ENCODE measurements around the gene NPC1L1.

Gene NPC1L1

DNA sequence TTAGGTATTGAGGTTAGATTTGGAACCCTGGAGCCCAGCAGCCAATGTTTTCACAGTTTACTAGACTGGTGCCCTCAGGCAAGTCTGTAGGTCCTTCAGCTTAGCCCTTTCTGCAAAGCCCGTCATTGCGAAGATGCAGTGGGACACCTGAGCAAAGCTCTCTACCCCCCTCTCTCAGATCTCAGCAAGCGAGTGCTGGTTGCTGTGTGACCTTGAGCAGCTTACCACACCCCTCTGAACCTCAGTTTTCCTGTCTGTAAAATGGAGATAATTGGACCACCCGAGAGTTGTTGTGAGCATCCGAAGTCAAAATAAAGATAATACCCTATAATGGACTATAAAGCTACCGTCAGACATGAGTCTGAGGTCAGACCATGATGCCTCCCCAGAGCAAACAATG is 3.7 kb downstream of the NPC1L1 start:
- no peak for DNase-seq

DNA sequence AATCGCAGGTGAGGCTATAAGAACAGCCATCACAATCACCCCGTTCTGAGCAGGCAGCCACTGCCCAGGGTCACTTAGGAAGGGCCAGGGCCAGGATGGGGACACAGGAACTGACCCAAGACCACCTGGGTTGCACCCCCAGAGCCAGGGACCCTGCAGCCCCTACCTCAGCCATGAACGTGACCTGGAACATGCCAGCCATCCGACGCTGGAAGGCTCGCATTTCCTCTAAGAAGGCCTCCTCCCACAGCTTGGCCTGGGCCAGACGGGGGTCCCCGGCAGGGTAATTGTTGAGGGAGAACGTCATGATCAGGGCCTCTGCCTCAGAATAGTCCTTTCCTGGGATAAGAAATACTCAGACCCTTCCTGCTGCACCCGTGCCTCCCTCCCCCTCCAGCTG is 5.0 kb downstream of the NPC1L1 start:
- DNase-seq: no peak

DNA sequence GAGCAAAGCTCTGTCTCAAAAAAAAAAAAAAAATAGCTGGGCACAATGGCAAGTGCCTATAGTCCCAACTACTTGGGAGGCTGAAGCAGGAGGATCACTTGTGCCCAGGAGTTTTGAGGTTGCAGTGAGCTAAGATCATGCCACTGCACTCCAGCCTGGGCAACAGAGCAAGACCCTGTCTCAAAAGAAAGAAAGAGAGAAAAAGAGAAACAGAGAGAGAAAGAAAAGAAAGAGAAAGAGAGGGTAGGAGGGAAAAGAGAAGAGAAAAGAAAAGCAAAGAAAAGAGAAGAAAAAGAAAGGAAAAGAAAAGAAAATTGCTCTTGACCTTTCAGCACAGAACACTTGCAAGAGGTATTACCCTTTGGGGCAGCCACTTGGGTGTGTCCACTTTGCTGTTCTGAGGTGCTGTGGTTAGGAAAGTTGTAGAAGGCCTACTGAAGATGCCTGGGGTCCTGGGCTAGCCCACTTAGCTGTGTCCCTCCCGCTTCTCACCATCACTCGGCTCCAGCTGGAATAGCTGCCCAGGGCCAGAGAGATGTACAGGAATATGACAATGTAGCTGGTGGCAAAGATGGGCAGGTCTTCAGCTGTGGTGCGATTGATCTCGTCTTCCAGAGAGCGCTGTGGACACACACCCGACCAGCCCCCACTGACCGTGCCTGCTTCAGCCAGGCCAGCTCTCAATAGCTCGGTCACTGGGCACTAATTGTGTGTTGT is 5.6 kb downstream of the NPC1L1 start:
- no peak for DNase-seq

GRCh38 chr7:44534501-44534900 is 6.6 kb downstream of the NPC1L1 start:
- peak in 3 of 5 experiments; percentile 10 to 55 (median 27) for DNase-seq

DNA sequence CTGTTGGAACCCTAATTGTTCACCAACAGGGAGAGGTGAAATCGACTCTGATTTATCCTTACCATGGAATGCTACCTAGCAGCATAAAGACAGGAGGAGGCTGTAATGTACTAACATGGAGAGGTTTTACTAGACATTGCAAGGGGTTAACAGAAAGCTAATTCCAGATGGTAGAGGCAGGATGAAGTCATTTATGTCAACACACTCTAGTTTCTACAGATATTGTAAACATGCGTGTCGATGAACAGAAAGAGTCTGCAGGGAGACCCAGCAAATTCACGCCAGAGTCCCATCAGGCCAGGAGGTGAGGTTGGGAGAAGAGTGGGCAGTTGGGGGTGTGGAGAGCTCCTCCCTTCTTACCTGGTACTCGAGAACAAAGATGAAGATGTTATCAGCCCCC is 7.0 kb downstream of the NPC1L1 start:
- no peak for DNase-seq

- no peak for DNase-seq
These were observed 7.7 kb downstream of the NPC1L1 start for GRCh38 chr7:44533301-44534055.

DNA sequence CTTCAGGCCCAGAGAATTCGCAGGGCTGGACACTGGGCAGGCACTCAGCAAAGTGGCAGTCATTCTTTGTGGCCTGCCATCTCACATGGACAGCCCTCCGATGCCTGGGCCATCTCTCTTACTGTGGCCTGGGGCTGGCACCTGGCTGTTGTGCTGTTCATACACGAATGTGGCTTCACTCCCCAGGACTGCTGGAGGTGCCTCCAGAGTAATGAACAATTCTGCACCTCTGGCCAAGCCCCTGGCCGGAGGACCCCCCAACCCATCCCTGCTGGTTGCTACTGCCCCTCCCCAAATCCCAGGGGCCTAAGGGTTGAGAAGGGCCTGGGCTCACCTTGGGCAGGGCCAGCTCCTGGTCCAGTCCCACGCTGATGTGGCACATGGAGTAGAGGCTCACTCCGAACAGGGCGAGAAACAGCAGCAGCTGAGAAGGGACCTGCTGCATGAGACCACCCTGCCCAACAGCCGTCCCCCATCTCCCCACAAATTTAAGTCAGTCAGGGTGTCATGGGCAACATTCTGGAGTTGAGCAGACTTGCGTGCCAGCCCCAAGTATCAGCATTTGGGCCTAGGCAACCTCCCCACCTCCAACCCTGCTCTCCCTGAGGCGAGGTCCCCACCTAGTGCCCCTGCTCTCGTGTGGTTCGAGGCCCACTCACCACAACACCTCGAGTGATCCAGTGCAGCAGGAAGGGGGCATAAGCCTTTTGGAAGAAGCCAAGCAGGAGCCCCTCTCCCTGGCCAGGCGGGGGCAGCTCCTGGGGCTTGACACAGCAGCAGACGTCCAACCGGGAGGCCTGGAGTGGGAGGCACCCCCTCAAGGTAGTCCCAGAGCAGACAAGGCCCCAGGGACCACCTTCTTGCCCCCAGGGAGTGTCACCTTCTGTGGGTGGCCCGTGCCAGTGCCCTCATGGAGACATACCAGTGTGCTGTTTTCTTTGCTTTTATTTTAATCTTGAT is 9.4 kb downstream of the NPC1L1 start:
- no peak for DNase-seq

DNA sequence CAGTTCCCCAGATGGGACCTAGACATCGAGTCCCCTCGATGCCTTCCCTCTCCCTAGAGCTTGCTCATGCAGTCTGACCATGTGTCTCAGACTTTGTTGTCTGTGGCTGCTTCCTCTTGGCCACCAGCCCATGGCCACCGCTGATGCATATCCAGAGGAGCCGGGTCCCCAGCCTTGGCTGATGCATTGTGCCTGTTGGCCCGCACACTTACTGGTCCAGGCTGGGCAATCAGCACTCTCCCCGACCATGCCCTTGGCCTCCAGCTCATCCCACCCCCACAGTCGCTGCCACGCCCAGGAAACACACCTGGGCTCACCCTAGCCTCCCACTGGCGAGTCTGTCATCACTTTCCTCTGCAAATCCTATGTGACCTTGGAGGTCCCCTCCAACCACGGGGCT is 10.1 kb downstream of the NPC1L1 start:
- no peak for DNase-seq

DNA sequence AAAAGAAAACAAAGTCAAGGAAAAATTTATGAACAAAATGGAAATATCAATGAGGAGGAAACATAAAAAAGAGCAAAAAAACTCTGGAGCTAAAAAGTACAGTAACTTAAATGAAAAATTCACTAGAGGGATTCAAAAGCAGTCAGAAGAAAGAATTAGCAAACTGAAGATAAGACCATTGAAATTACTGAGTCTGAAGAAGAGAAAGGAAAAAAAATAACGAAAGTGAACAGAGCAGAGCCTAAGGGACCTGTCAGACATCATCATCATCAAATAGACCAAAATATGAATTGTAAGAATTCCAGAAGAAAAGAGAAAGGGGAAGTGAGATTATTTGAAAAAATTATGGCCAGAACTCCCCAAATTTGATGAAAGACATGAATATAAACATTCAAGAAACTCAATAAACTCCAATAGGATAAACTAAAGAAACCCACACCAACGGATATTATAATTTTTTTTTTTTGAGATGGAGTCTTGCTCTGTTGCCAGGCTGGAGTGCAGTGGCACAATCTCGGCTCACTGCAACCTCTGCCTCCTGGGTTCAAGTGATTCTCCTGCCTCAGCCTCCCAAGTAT is 16.2 kb downstream of the NPC1L1 start:
- DNase-seq: no peak

GRCh38 chr7:44522315-44522714 is 18.8 kb downstream of the NPC1L1 start:
- no peak for DNase-seq

DNA sequence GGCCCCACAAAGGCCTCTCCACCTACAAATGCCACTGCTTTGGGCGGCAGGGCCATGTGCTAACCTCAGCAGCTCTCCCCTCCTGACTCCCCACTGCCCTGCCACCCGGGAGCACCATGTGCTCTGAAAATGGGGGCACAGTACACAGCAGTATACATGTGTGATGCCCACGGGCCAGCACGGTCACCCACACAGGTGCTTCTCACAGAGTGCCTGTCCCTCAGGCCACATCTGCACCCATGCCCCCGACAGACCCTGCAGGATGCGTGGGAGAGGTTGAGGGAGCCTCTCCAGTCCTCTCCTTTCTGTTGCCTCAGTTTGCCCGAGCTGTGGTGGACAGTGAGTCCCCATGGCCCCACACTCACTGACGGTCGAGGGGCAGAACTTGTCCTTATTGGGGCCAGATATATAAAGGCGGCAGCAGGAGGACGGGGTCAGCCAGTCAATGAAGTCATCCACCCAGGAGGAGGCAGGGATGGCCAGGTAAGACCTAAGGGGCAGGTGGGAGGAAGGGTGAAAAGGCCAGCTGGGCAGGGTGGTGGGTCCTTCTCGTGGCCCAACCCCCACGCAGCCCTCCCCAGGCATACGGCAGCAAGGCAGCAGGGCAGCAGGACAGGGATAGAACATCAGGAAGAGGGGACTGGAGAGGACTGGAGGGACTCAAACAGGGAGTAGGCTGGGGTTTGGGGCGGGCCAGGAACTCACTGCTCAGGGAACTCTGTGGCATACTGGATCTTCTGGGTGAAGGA is 19.6 kb downstream of the NPC1L1 start:
- no peak for DNase-seq

DNA sequence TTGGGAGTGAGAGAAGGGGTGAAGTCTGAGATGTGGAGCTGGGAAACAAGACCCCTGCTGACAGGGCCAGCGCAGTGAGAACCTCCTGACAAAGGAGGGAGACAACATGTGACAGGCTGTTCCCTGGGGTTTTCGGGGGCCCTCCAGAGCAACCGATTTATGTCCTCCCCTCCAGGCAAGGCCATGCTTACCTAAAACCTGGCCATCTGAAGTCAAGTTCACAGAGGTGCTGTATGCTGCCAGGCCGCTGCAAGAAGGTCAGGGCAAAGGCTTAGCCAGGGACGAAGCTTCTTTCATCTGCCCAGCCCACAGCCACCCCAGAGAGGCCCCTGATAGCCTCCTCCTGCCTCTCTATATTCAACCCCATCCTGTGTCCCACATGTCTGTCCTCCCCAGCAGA is 20.6 kb downstream of the NPC1L1 start:
- no peak for DNase-seq

- no peak for DNase-seq
These were observed 21.6 kb downstream of the NPC1L1 start for GRCh38 chr7:44519546-44519945.

GRCh38 chr7:44518761-44519160 is 22.4 kb downstream of the NPC1L1 start:
- DNase-seq: no peak

GRCh38 chr7:44517175-44517574 is 24.0 kb downstream of the NPC1L1 start:
- no peak for DNase-seq

DNA sequence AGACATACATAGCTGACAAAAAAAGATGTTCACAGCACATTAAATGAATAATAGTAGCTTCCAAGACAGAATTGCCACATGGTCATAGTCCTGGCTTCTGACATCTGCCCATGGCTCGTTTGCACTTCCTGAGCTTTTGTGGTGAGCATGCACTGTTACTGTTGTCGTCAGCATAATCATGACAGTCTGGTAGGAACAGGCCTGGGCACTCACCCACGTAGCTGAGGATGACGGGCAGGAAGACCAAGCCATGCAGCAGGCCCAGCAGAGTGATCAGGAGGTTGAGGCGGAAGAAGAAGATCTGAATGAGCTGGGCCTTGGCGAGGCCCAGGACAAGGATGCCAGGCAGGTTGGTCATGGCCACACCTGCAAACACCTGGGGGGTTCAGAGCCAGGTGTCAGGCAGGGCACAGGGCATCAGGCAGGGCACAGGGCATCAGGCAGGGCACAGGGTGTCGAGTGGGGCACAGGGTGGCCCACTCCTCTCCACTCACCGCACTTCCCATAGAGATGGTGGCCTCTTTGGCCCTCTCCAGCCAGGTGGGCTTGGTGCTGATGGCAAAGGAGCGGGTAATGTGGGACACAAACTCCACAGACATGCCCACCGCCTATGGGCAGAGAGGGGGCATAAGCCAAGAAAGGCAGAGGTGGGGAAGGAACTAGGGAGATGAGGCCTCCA is 25.4 kb downstream of the NPC1L1 start:
- no peak for DNase-seq

- no peak for DNase-seq
These were observed 28.4 kb downstream of the NPC1L1 start for GRCh38 chr7:44512736-44513135.

DNA sequence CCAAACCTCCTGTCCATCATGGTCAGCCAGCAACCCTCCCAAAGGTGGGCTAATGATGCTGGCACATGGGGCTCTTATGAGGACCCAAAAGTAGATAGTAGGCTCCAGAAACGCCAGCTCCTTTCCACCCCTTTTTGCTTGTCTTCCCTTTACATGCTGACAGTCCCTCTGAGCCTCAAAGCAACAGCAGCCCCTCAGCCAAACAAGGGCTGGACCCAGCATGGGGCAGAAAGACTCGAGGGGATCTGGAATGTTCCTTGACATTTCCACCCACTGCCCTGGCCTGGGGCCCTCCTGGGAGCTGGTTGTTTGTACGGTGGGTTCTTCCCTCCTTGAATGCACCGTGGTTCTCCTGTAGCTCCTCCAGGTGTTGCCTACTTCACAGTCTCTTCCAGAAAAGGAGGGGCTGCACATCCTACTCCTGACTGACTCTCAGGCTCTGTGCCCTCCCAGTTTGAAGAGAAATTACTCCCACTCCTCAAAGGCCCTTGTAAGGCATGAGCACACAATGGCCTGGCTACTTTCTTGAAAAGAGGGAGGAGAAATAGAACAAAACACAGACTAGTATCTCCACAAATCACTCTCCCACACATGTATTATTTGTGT is 29.2 kb downstream of the NPC1L1 start:
- DNase-seq: no peak

DNA sequence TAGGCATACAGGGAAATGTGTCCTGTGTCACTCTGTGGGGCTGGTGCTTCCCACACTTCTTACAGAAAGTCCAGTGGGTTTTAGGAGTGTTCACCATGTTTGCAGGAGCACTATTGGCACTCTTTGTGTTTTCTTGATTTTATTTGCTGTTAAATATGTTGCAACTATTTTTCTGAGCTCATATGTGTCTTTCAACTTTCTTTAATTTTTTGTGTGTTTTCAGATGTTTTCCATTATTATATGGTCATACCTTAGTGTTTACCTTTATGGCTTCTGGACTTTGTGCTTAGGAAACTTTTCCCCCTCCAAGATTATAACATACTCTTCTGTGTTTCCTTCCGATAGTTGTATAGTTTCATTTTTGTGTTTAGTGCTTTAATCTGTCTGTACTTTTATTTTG is 29.9 kb downstream of the NPC1L1 start:
- DNase-seq: no peak

GRCh38 chr7:44508328-44509030 is 32.7 kb downstream of the NPC1L1 start:
- DNase-seq: no peak

Data from T-helper 2 cell (primary cell).